Measurements from ENCODE around the gene SNED1.

- TF ChIP-seq CTCF (IDR thresholded peaks at IDR 0.05; ENCODE audit: borderline replicate concordance, extremely low read depth, low read length, poor library complexity, severe bottlenecking) (no peak), EZH2 (IDR thresholded peaks at IDR 0.05; ENCODE audit: borderline replicate concordance, low read depth, low read length, severe bottlenecking) (no peak)
Measured at GRCh38 chr2:241094172-241094571, 95.8 kb downstream of the SNED1 start.
